ENCODE results near the gene MRGPRX1. TPM values are rescaled to one million over a fixed set of nuclear protein-coding genes. Genes with fewer than 3 reads are reported as not detected.
"Not testable (repeated sequence)": the region's sequence is repeated elsewhere in the genome, so short reads cannot be mapped to it uniquely, and the experiment has no call there.

Gene MRGPRX1
- total and polyA plus RNA-seq, 2 of the 13 experiments (the other 11 are each of a cell fraction or from before 2014, with no cell fraction given) = not detected

- intact Hi-C loops (cut with micrococcal nuclease; ENCODE audit: unreplicated experiment); CTCF ChIA-PET (ENCODE audit: low intra/inter-chr PET ratio, low total read pairs); BruUV-seq (replicated peaks); TF ChIP-seq SOX13 (IDR thresholded peaks at IDR 0.05): not testable (repeated sequence)
- TF ChIP-seq ARID5B (CRISPR knock-in tag; IDR thresholded peaks at IDR 0.05) (peak; percentile 65), ZNF331 (CRISPR knock-in tag; IDR thresholded peaks at IDR 0.05) (0 out of 2 replicates have a peak, but pooled peaks have one; percentile 23), TARDBP (CRISPR knock-in tag; IDR thresholded peaks at IDR 0.05) (peak; percentile 43; the same call in 1 of the 2 replicates), SOX13 (CRISPR knock-in tag; conservative IDR thresholded peaks at IDR 0.05 in 1 of 2, IDR thresholded peaks at IDR 0.05 in 1 of 2) (peak in 1 of 2 experiments; percentile 64; a peak in 2 of 4 replicates), PITX1 (CRISPR knock-in tag; IDR thresholded peaks at IDR 0.05) (peak; percentile 96), HDAC2 (CRISPR knock-in tag; IDR thresholded peaks at IDR 0.05) (peak; percentile 20; the same call in 1 of the 2 replicates), HNF1A (IDR thresholded peaks at IDR 0.05; ENCODE audit: low read depth) (peak; percentile 54; the same call in 1 of the 2 replicates), HNF1A (CRISPR knock-in tag; IDR thresholded peaks at IDR 0.05; ENCODE audit: borderline replicate concordance) (peak; percentile 53; the same call in 1 of the 2 replicates), SOX5 (CRISPR knock-in tag; IDR thresholded peaks at IDR 0.05; ENCODE audit: borderline replicate concordance) (peak; percentile 34; the same call in 1 of the 2 replicates), FOXA3 (CRISPR knock-in tag; IDR thresholded peaks at IDR 0.05) (peak; percentile 64)
Measured at GRCh38 chr11:18900151-18900611, 39.0 kb downstream of the MRGPRX1 start.

More at GRCh38 chr11:18900151-18900611, 39.0 kb downstream of the MRGPRX1 start:
- FAIRE-seq; in situ Hi-C loops (cut with HindIII; ENCODE audit: extremely low pct_ligation_motif_present, low pct_unique_long_range_greater_than_20kb); H4K20me1 ChIP-seq (ENCODE audit: insufficient read depth, low read length); H3K27ac ChIP-seq (ENCODE audit: extremely low read length, insufficient read depth, low read length); H3K27me3 ChIP-seq (ENCODE audit: control insufficient read depth in 1 of 2, insufficient read depth in 2 of 2, low read length in 2 of 2); H3K9ac ChIP-seq (ENCODE audit: insufficient read depth, low read depth, low read length); POLR2A ChIA-PET; H3K9me3 ChIP-seq (ENCODE audit: low read length); H3K79me2 ChIP-seq (ENCODE audit: insufficient read depth, low read length); H2AFZ ChIP-seq (ENCODE audit: low read length); H3K36me3 ChIP-seq (replicated peaks in 1 of 2; ENCODE audit: control insufficient read depth in 1 of 2, insufficient read depth in 2 of 2, low read length in 2 of 2): not testable (repeated sequence)
- DNase-seq (ENCODE audit: low spot score) = peak; percentile 9
- peak overlapping the region in 2 of 3 experiments; percentile 18 to 25; a peak in 2 of 6 replicates for H3K4me3 ChIP-seq (replicated peaks in 1 of 3; ENCODE audit: insufficient read depth in 1 of 3, low read depth in 2 of 3, low read length in 3 of 3)
- H3K4me2 ChIP-seq (ENCODE audit: low read depth, low read length) = peak overlapping the region; percentile 71
- WGBS (ENCODE audit: low lambda C conversion rate) = 0% methylated on average over 4 of the region's 4 CpGs
- peak; percentile 28; the same call in 1 of the 3 replicates for ATAC-seq
- H3K4me1 ChIP-seq (ENCODE audit: insufficient read depth, low read length) = peaks cover 27% of the 10 kb centered on the region

All from HepG2 (cell line).